ENCODE results near the gene SBK3.

The SBK3 gene

GRCh38 chr19:55493645-55494171 is 51.6 kb downstream of the SBK3 start:
- no peak for ATAC-seq
- TF ChIP-seq PATZ1 (CRISPR knock-in tag; IDR thresholded peaks at IDR 0.05; ENCODE audit: borderline replicate concordance): no peak
- no peak for TF ChIP-seq ARNTL (CRISPR knock-in tag; IDR thresholded peaks at IDR 0.05; ENCODE audit: borderline replicate concordance, low read depth)
- no peak for TF ChIP-seq TSHZ2 (CRISPR knock-in tag; IDR thresholded peaks at IDR 0.05)
- TF ChIP-seq SNAI2 (CRISPR knock-in tag; IDR thresholded peaks at IDR 0.05): no peak
- no peak for TF ChIP-seq CSDC2 (CRISPR knock-in tag; IDR thresholded peaks at IDR 0.05)
- TF ChIP-seq ISL1 (CRISPR knock-in tag; IDR thresholded peaks at IDR 0.05): no peak
- TF ChIP-seq ZFP3 (CRISPR knock-in tag; IDR thresholded peaks at IDR 0.05): no peak
- no peak for TF ChIP-seq CSRNP3 (CRISPR knock-in tag; IDR thresholded peaks at IDR 0.05)
- no peak for TF ChIP-seq ZNF8 (CRISPR knock-in tag; IDR thresholded peaks at IDR 0.05)

- TF ChIP-seq TSHZ2 (CRISPR knock-in tag; IDR thresholded peaks at IDR 0.05) (no peak), ARNTL (CRISPR knock-in tag; IDR thresholded peaks at IDR 0.05; ENCODE audit: borderline replicate concordance, low read depth) (no peak), PATZ1 (CRISPR knock-in tag; IDR thresholded peaks at IDR 0.05; ENCODE audit: borderline replicate concordance) (no peak), TOX (CRISPR knock-in tag; IDR thresholded peaks at IDR 0.05; ENCODE audit: borderline replicate concordance) (no peak), SNAI2 (CRISPR knock-in tag; IDR thresholded peaks at IDR 0.05) (no peak), ZNF565 (CRISPR knock-in tag; conservative IDR thresholded peaks at IDR 0.05; ENCODE audit: low read depth) (no peak), BACH2 (CRISPR knock-in tag; IDR thresholded peaks at IDR 0.05; ENCODE audit: borderline replicate concordance) (no peak)
- ATAC-seq: no peak
Observed at GRCh38 chr19:55493052-55493644, 52.2 kb downstream of the SBK3 start.

- ATAC-seq: no peak
- TF ChIP-seq PATZ1 (CRISPR knock-in tag; IDR thresholded peaks at IDR 0.05; ENCODE audit: borderline replicate concordance): no peak
- no peak for TF ChIP-seq ZNF565 (CRISPR knock-in tag; conservative IDR thresholded peaks at IDR 0.05; ENCODE audit: low read depth)
- TF ChIP-seq GLIS3 (CRISPR knock-in tag; IDR thresholded peaks at IDR 0.05): no peak
- TF ChIP-seq TCF4 (CRISPR knock-in tag; IDR thresholded peaks at IDR 0.05; ENCODE audit: borderline replicate concordance): no peak
- TF ChIP-seq TSHZ2 (CRISPR knock-in tag; IDR thresholded peaks at IDR 0.05): no peak
- no peak for TF ChIP-seq RARB (CRISPR knock-in tag; IDR thresholded peaks at IDR 0.05)
- TF ChIP-seq ZFP30 (CRISPR knock-in tag; IDR thresholded peaks at IDR 0.05): no peak
- TF ChIP-seq ISL1 (CRISPR knock-in tag; IDR thresholded peaks at IDR 0.05): no peak
- TF ChIP-seq CSDC2 (CRISPR knock-in tag; IDR thresholded peaks at IDR 0.05): no peak
- TF ChIP-seq ESRRG (CRISPR knock-in tag; IDR thresholded peaks at IDR 0.05): no peak
- no peak for TF ChIP-seq ARNTL (CRISPR knock-in tag; IDR thresholded peaks at IDR 0.05; ENCODE audit: borderline replicate concordance, low read depth)
- TF ChIP-seq OSR1 (CRISPR knock-in tag; IDR thresholded peaks at IDR 0.05): no peak
- TF ChIP-seq BACH2 (CRISPR knock-in tag; IDR thresholded peaks at IDR 0.05; ENCODE audit: borderline replicate concordance): no peak
- no peak for TF ChIP-seq ZC3H10 (CRISPR knock-in tag; IDR thresholded peaks at IDR 0.05)
Observed at GRCh38 chr19:55492362-55492944, 52.9 kb downstream of the SBK3 start.

Measured in SK-N-SH treated with all-trans-retinoic acid at 6 μM for 48 hours (cell line).